GM21825 (cell line): ENCODE measurements around the gene GHRHR.

Experiments used
- ATAC-seq: cut with Tn5 transposase; IDR thresholded peaks from one replicate; pipeline ENCODE4 v1.9.1; 2021; ENCODE audit warnings: mild to moderate bottlenecking, moderate library complexity; ENCODE audit not compliant: unreplicated experiment

The GHRHR gene

GRCh38 chr7:30927559-30927958 lies 36.2 kb upstream of the GHRHR start:
- no peak for ATAC-seq

GRCh38 chr7:30928254-30928872 lies 35.4 kb upstream of the GHRHR start:
- ATAC-seq: no peak

GRCh38 chr7:30929686-30930085 lies 34.1 kb upstream of the GHRHR start:
- no peak for ATAC-seq

DNA sequence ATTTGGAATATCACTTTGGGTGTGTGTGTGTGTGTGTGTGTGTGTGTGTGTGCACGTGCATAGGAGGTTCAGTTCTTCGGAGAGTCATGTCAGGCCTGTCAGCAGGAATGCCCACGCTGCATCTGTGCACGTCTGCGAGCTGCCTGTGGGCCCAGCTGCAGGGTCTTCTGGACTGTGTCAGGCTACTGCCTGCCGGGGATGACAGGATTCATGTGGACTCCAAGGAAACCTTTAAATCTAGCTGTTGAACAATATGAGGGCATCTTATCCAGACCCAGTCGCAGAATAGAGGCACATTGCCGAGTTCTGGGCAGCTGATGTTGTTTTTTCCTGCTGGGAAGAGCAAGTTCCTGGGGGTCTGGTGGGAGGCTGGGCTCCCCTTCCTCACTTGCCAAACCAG lies 33.1 kb upstream of the GHRHR start:
- ATAC-seq: no peak

DNA sequence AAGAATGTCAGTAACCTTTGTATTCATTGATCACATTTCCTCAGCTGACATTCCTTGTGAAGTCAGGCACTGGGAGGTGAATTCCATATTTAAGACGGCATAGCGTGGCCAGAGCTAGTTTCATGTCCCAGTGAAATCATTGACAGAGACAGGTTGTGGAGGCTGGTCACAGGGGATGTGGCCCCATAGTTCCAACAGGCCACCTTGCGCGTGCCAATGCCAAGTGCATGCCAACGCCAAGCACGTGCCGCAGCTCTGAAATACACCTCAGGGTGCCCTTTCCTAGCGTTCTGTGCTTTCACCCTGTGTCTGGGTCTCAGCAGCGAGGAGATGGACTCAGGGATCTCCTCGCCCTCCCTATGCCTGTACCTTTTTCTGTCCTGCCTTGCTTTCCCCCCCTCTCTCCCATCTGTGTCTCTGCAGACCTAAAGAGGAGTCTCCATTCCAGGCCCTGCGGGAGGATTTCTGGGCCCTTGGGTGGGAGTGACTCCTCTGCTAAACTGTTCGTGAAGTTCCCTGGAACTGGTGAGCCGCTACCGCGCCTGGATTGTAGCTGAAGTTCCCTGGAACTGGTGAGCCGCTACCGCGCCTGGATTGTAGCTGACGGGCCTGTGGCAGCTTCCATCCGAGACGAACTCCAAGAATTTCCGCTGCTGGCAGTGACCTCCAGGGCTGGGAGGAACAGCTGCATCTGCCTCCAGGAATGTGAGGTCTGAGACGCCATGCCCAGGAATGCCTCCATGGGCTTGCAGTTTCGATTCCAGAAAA lies 32.4 kb upstream of the GHRHR start:
- no peak for ATAC-seq

DNA sequence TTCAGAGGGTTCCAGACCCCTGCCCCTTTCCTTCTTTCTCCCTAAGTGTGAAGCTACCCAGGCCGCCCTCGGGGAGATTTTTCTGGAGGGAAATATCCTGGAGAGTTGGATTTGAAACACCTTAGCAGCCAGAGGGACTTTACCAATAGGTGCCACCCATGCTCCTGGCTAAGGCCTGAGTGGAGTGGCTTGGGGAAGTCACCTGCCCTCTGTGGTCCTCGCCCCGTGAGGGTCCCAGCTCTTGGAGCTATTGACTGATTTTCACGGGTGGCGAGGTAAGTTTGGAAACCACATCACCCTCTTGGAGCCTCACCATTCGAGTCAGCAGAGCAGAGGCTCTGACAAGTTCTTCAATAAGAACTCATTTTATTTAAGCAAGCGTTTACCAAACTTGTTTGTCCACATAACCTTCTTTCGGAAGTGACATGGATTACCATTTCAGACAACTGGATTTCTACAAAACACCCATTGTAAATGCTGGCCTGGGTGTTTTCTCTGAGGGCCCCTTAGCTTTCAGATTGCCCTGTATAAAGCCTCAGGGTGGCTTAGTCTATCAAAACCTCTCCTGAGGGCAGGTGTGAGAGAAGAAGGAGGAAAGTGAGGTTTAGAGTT lies 31.7 kb upstream of the GHRHR start:
- ATAC-seq: no peak

DNA sequence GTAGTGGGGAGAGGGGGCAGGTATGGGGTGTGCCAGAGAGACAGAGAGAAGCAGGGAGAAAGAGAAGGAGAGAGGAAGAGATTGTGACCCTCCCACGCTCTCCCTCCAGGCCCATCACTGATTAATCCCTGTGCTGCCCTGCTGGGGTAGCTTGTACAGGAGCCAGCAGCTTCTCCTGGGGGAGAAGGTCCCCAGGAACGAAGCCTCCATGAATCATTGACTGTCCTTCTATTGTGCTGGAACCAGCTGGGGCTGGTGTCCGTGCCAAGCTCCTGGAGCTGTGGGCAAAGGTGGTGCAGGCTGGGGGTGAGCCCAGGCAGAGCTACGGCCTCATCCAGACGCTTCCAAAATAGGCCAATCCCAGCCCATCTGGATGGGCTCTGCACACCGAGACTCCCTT lies 31.2 kb upstream of the GHRHR start:
- ATAC-seq: no peak

GRCh38 chr7:30933124-30933974 lies 30.4 kb upstream of the GHRHR start:
- no peak for ATAC-seq

DNA sequence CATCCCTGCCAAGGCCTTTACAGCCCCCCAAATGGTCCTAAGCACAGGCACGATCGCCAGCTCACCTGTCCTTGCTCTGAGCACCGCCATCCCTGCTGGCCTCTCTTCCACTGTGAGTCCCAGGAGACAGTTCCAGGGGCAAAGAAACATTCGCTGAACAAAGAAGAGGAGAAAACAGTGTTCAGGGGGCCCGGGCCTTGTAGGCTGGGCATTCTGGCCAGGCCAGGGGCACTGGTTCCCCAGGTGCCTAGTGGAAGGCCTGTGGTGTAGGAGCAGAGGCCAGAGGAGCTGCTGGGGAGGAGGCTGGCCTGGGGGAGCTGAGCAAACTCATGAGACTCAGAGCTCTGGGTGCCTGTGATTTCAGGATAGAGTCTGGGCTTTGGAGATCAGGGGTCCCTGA lies 29.5 kb upstream of the GHRHR start:
- ATAC-seq: no peak

- ATAC-seq: no peak
Measured at GRCh38 chr7:30934732-30935568, 28.8 kb upstream of the GHRHR start.

GRCh38 chr7:30935569-30935877 lies 28.2 kb upstream of the GHRHR start:
- no peak for ATAC-seq

- ATAC-seq: no peak
Measured at GRCh38 chr7:30936650-30937245, 27.0 kb upstream of the GHRHR start.

DNA sequence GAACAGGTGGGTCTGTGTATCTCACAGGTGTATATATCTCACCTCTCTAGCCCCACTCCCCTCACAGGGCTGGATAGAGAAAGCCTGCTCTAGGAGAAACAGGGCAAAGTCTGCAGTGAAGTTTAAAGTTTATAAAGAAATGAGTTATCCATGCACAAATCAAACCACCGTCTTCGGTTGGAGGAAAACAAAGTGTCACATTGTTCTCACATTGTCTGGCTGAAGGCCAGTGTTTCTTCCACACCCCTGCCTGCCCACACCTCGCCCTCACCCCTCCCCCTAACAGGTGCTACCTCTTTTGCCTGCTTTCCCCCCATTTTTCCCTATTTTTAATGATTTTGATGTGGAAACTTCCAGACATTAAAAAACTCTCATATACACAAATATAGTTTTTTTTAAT lies 26.3 kb upstream of the GHRHR start:
- ATAC-seq: no peak

GRCh38 chr7:30938435-30939316 lies 25.1 kb upstream of the GHRHR start:
- peak; percentile 89 for ATAC-seq

DNA sequence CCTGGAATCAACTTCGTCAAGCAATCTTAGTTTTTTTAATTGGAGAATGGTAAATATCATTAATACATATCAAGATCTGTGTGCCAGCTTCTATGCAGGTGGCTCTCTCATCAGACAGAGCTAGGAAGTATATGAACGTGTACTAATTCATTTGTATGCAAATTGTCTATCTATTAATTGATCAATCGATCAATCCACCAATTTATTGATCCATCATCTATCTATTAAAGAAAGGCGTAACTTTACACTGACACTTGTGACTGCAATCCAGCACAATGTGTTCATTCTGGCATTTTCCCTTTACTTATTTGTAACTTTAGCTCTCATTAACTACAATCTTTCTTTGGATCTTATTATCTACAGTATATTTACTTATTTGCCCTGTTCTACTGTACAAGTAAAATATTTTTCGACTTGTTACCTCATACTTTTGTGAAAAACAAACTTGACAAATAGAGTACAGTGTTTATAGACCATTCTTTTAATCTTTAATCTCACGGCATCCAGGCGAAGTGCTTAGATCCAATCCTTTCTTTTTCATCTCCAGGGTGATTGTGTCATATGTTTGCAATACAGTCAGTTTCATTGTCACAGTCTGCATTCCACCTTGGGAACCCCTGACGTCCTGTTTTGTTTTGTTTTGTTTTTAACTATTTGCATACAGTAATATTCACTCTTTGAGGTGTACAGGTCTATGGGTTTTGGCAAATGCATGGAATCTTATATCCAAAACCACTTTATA lies 22.0 kb upstream of the GHRHR start:
- no peak for ATAC-seq

DNA sequence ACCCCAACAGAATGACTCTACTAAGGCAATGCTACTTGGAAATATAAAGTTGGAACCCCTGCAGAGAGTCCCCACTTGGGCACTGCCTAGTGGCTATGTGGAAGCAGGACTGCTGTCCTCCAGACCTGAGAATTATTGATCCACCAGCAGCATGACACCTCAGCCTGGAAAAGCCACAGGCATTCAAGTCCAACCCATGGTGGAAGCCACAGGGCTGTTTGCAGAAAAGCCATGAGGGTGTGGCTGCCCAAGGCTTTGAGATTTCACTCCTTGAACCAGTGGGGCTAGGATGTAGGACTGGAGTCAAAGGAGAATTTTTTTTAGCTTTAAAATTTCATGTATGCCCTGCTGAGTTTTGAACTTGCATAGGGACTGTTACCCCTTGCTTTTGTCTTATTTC lies 13.6 kb upstream of the GHRHR start:
- ATAC-seq: no peak

DNA sequence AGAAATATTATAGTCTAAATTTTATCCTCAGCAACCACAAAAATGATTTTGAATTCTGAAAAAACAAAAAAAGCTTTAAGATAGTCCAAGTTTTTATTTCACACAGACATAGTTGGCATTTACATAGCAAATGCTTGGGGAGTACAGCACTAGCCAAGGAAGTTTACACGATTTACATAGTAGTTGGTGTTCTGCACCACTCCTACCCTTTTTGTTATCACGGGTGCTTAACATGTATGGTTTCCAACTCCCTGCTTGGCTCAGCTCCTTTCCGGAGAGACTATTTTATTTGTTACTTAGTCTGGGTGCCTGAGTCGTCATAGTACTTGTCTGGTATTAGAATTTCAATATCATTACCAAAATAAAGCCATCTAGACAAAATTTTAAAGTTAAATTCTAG lies 8.8 kb upstream of the GHRHR start:
- ATAC-seq: no peak

DNA sequence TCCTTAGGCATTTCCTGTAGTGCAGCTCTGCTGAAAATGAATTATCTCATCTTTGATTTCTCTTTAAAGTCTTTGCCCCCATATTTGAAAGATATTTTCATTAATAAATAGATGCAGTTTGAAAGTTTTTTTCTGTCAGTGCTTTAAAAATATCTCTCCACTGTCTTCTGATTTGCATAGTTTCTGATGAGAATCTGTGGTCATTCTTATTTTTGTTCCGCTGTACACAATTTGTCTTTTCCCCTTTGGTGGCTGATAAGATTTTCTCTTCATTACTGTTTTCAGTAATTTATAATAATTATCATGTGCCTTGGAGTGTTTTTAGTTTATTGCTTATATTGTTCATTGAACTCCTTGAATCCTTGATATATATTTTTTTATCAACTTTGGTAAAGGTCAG lies 7.0 kb upstream of the GHRHR start:
- no peak for ATAC-seq

- ATAC-seq: no peak
Measured at GRCh38 chr7:30965372-30965771, 1.6 kb downstream of the GHRHR start.
